Neural progenitor cell (in vitro differentiated cells): Measurements from ENCODE around the gene RASGRF1. TPM values are rescaled to one million over a fixed set of nuclear protein-coding genes. Genes with fewer than 3 reads are reported as not detected.

Source experiments
- DNase-seq: peaks from one replicate; pipeline ENCODE4 v3.0.0-alpha.2; 2016; ENCODE audit warnings: low spot score
- H2AFZ ChIP-seq: fragments of 200-600 bp; sonication (generic); replicated peaks from 2 replicates; pipeline ENCODE4 v1.6.1; 2016; ENCODE audit warnings: antibody characterized with exemption
- H3F3A ChIP-seq: fragments of 200-600 bp; sonication (generic); 2 replicates; pipeline ENCODE4 v1.6.1; 2016; ENCODE audit warnings: antibody characterized with exemption, low read depth
- H3K27ac ChIP-seq: fragments of 200-600 bp; sonication (generic); 2 replicates; pipeline ENCODE4 v1.5.1; 2016; ENCODE audit warnings: mild to moderate bottlenecking
- H3K27me3 ChIP-seq: fragments of 200-600 bp; sonication (generic); 2 replicates; pipeline ENCODE4 v1.6.1; 2016; ENCODE audit warnings: mild to moderate bottlenecking, moderate library complexity
- H3K36me3 ChIP-seq: fragments of 200-600 bp; sonication (generic); 2 replicates; pipeline ENCODE4 v1.5.1; 2016
- H3K4me1 ChIP-seq: fragments of 200-600 bp; sonication (generic); 2 replicates; pipeline ENCODE4 v1.6.1; 2016; ENCODE audit warnings: mixed run types
- H3K4me2 ChIP-seq: fragments of 200-600 bp; sonication (generic); 2 replicates; pipeline ENCODE4 v1.6.1; 2016
- H3K4me3 ChIP-seq: fragments of 200-600 bp; sonication (generic); 2 replicates; pipeline ENCODE4 v1.5.1; 2016
- H3K79me2 ChIP-seq: fragments of 200-600 bp; sonication (generic); 2 replicates; pipeline ENCODE4 v1.6.1; 2016; ENCODE audit warnings: low read depth
- H3K9ac ChIP-seq: fragments of 200-600 bp; sonication (generic); 2 replicates; pipeline ENCODE4 v1.6.1; 2016
- H3K9me3 ChIP-seq: fragments of 200-600 bp; sonication (generic); 2 replicates; pipeline ENCODE4 v1.5.1; 2016; ENCODE audit warnings: low read depth
- H4K20me1 ChIP-seq: fragments of 200-600 bp; sonication (generic); 2 replicates; pipeline ENCODE4 v1.6.1; 2016; ENCODE audit warnings: low read depth
- H3K27ac Mint-ChIP-seq: 3 replicates; pipeline ENCODE4 v1.8.0; 2021; ENCODE audit warnings: mixed read lengths
- H3K27me3 Mint-ChIP-seq: 2 replicates; pipeline ENCODE4 v1.8.0; 2022; ENCODE audit warnings: low read depth, mild to moderate bottlenecking, inconsistent platforms, moderate library complexity, mixed read lengths; ENCODE audit not compliant: insufficient read depth
- H3K36me3 Mint-ChIP-seq: 3 replicates; pipeline ENCODE4 v1.8.0; 2021; ENCODE audit warnings: mixed read lengths
- H3K4me1 Mint-ChIP-seq: 3 replicates; pipeline ENCODE4 v1.8.0; 2021; ENCODE audit warnings: mixed read lengths
- H3K4me3 Mint-ChIP-seq: 3 replicates; pipeline ENCODE4 v1.8.0; 2021; ENCODE audit warnings: mild to moderate bottlenecking, moderate library complexity, mixed read lengths
- H3K9me3 Mint-ChIP-seq: 3 replicates; pipeline ENCODE4 v1.8.0; 2020; ENCODE audit warnings: mixed read lengths
- CTCF ChIP-seq: fragments of 200-600 bp; sonication (generic); IDR thresholded peaks from 2 replicates; pipeline ENCODE4 v1.5.1; 2017; ENCODE audit warnings: antibody characterized with exemption, mild to moderate bottlenecking
- EZH2 ChIP-seq: fragments of 200-600 bp; sonication (generic); IDR thresholded peaks from 2 replicates; pipeline ENCODE4 v1.6.1; 2017; ENCODE audit warnings: antibody characterized with exemption, mild to moderate bottlenecking, moderate library complexity
- EZH2phosphoT487 ChIP-seq: fragments of 200-600 bp; sonication (generic); IDR thresholded peaks from 2 replicates; pipeline ENCODE4 v1.6.1; 2017; ENCODE audit warnings: antibody characterized with exemption
- total RNA-seq: library from RNA; depleted of rRNA; stranded (reverse); fragments of >200 nt; gene quantifications from 2 replicates; pipeline ENCODE4 v1.2.3, GENCODE V29; 2015; ENCODE audit warnings: low replicate concordance

Gene RASGRF1
- total RNA-seq, 1 donor from 2014 or later: 0.22 TPM

GRCh38 chr15:78932258-78932808 lies 158.2 kb downstream of the RASGRF1 start:
- no peaks in the 10 kb centered on the region for H3K9me3 Mint-ChIP-seq
- no peak overlapping the region for H3K27ac Mint-ChIP-seq

GRCh38 chr15:78931439-78932257 lies 158.9 kb downstream of the RASGRF1 start:
- Histone ChIP-seq H3K27ac (no peak overlapping the region), H3F3A (no peaks in the 10 kb centered on the region), H3K4me3 (no peak overlapping the region), H3K79me2 (no peaks in the 10 kb centered on the region), H3K4me2 (no peak overlapping the region), H4K20me1 (no peaks in the 10 kb centered on the region), H2AFZ (no peak overlapping the region), H3K36me3 (no peaks in the 10 kb centered on the region), H3K27me3 (no peaks in the 10 kb centered on the region), H3K9ac (no peak overlapping the region), H3K9me3 (no peaks in the 10 kb centered on the region), H3K4me1 (no peaks in the 10 kb centered on the region)
- H3K36me3 Mint-ChIP-seq: peaks cover 5% of the 10 kb centered on the region
- no peaks in the 10 kb centered on the region for H3K9me3 Mint-ChIP-seq
- H3K4me1 Mint-ChIP-seq: peaks cover 8% of the 10 kb centered on the region
- no peak for DNase-seq
- no peak overlapping the region for H3K4me3 Mint-ChIP-seq
- TF ChIP-seq CTCF (no peak), EZH2 (no peak), EZH2phosphoT487 (no peak)
- H3K27ac Mint-ChIP-seq: no peak overlapping the region
- H3K27me3 Mint-ChIP-seq: peaks cover 11% of the 10 kb centered on the region

More at GRCh38 chr15:78932258-78932808, 158.2 kb downstream of the RASGRF1 start:
- Histone ChIP-seq H3K79me2 (no peaks in the 10 kb centered on the region), H3F3A (no peaks in the 10 kb centered on the region), H3K4me2 (no peak overlapping the region), H3K4me1 (no peaks in the 10 kb centered on the region), H3K9me3 (no peaks in the 10 kb centered on the region), H3K9ac (no peak overlapping the region), H3K36me3 (no peaks in the 10 kb centered on the region), H2AFZ (no peak overlapping the region), H3K4me3 (no peak overlapping the region), H4K20me1 (no peaks in the 10 kb centered on the region), H3K27ac (no peak overlapping the region), H3K27me3 (no peaks in the 10 kb centered on the region)
- peaks cover 11% of the 10 kb centered on the region for H3K27me3 Mint-ChIP-seq
- H3K4me3 Mint-ChIP-seq: no peak overlapping the region
- no peaks in the 10 kb centered on the region for H3K36me3 Mint-ChIP-seq
- H3K4me1 Mint-ChIP-seq: peaks cover 8% of the 10 kb centered on the region
- DNase-seq: no peak
- TF ChIP-seq EZH2 (no peak), CTCF (no peak), EZH2phosphoT487 (no peak)

GRCh38 chr15:78930577-78931388 lies 159.8 kb downstream of the RASGRF1 start:
- Histone ChIP-seq H3K9ac (no peak overlapping the region), H3K36me3 (no peaks in the 10 kb centered on the region), H3K9me3 (no peaks in the 10 kb centered on the region), H3K4me1 (no peaks in the 10 kb centered on the region), H4K20me1 (no peaks in the 10 kb centered on the region), H3K27me3 (no peaks in the 10 kb centered on the region), H3K4me3 (no peak overlapping the region), H3F3A (no peaks in the 10 kb centered on the region), H2AFZ (no peak overlapping the region), H3K4me2 (no peak overlapping the region), H3K79me2 (no peaks in the 10 kb centered on the region), H3K27ac (no peak overlapping the region)
- Mint-ChIP-seq H3K4me3 (no peak overlapping the region), H3K27ac (no peak overlapping the region), H3K27me3 (peaks cover 11% of the 10 kb centered on the region), H3K9me3 (no peaks in the 10 kb centered on the region), H3K4me1 (peaks cover 8% of the 10 kb centered on the region), H3K36me3 (peaks cover 5% of the 10 kb centered on the region)
- TF ChIP-seq CTCF (no peak), EZH2phosphoT487 (no peak), EZH2 (no peak)
- no peak for DNase-seq
